Psoas muscle (tissue), 8 donors: Measurements from ENCODE around the gene HES3. TPM values are rescaled to one million over a fixed set of nuclear protein-coding genes. Genes with fewer than 3 reads are reported as not detected.

ENCODE experiments used
- ATAC-seq, 4 donors: fragments of 200-7000 bp; cut with Tn5 transposase; one replicate each; pipeline ENCODE4 v1.9.1; 2020; ENCODE audit warnings: moderate library complexity in 3 of 4, mild to moderate bottlenecking in 2 of 4
- DNase-seq, 2 donors: peaks; one replicate each; pipeline ENCODE4 v3.0.0-alpha.2; 2020
- H3K27ac ChIP-seq: fragments of 200-600 bp; one replicate; pipeline ENCODE4 v1.8.0; 2022
- H3K27me3 ChIP-seq, 3 donors: fragments of 200-600 bp in 1 of 3; one replicate each; pipeline versions ENCODE4 v1.6.1 to v1.8.0; 2013 to 2022; ENCODE audit warnings: low read length in 2 of 3, mild to moderate bottlenecking in 2 of 3, moderate library complexity in 1 of 3; ENCODE audit not compliant: insufficient read depth in 3 of 3
- H3K36me3 ChIP-seq, 2 donors: fragments of 200-600 bp in 1 of 2; one replicate each; pipeline versions ENCODE4 v1.6.1 to v1.8.0; 2013 to 2022; ENCODE audit warnings: low read depth in 1 of 2, mild to moderate bottlenecking in 1 of 2, moderate library complexity in 1 of 2; ENCODE audit not compliant: insufficient read depth in 1 of 2
- H3K4me1 ChIP-seq: fragments of 200-600 bp; one replicate; pipeline ENCODE4 v1.8.0; 2022
- H3K4me3 ChIP-seq: fragments of 200-600 bp; one replicate; pipeline ENCODE4 v1.8.0; 2022; ENCODE audit warnings: mild to moderate bottlenecking
- H3K9me3 ChIP-seq: fragments of 200-600 bp; one replicate; pipeline ENCODE4 v1.8.0; 2022
- WGBS, 3 donors: extraction: QIAGEN DNeasy Blood & Tissue Kit; methylation state at CpG; one replicate each; pipeline versions ENCODE4 v1.1.6 to v1.1.7; 2013; 5-methylcytosine and 5-hydroxymethylcytosine counted together
- intact Hi-C, 2 donors: fragments of 100-400 bp; cut with DNase I; formaldehyde crosslinking; loops; one replicate each; pipeline versions ENCODE4 v1.11.0 to v1.14.2; 2022
- polyA plus RNA-seq, 3 donors: library from polyadenylated mRNA; stranded (reverse); fragments of 200-250 nt; gene quantifications; one replicate each; pipeline ENCODE4 v1.2.3, GENCODE V29; 2013
- total RNA-seq, 4 donors: library from RNA; stranded (reverse); fragmentation: NEBNext Ultra II Directional in 2 of 4; extraction: Animal tissue kit (Norgen Biotek cat#: 25700) in 2 of 4; gene quantifications; one replicate each; pipeline versions ENCODE4 v1.2.1 to v1.2.4, GENCODE V29; 2021 to 2023
- TF ChIP-seq, protein P1 (sequence below): fragments of 200-600 bp; IDR thresholded peaks from one replicate; pipeline ENCODE4 v1.8.0; 2022; ENCODE audit warnings: antibody characterized with exemption
- donor health status: healthy with polysubstance abuse.
- donor health status: DM: no; HTN: no; CAD: no; lungs with moderate emphysema.
- donor health status: Bipolar disorder and iron deficiency.
- donor health status: healthy.
- donor health status: DM: yes; HTN: yes; CAD: no.
- donor health status: DM: no; HTN: no; CAD: no.
- donor health status: DM: no; HTN: no; CAD: no.
- donor health status: DM: yes; HTN: yes; CAD: no.

The HES3 gene
- total and polyA plus RNA-seq, 7 donors: not detected

DNA sequence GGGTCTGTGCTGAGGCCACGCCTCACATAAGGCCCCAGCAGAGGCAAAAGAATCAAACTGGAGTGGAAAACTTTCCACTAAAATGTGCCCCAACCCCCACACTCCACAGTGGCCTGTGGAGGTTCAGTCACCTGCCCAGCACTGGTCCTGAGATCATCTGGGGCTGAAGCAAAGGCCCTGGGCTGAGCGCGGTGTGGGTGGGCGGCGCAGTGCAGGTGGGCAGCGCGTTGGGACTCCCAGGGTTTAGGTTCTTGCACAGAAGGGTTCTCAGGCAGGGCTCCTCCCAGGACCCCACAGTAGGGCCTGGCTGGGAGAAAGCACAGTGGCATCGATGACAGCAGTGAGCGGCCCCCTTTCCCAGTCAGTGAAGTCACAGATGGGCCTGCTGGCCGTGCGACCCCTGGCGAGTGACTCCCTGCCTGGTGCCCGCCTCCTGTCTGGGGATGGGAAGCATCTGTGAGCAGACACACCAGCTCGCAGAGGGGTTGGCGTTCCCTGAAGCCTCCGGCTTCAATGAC is 30.7 kb downstream of the HES3 start:
- TF ChIP-seq, protein P1, sequence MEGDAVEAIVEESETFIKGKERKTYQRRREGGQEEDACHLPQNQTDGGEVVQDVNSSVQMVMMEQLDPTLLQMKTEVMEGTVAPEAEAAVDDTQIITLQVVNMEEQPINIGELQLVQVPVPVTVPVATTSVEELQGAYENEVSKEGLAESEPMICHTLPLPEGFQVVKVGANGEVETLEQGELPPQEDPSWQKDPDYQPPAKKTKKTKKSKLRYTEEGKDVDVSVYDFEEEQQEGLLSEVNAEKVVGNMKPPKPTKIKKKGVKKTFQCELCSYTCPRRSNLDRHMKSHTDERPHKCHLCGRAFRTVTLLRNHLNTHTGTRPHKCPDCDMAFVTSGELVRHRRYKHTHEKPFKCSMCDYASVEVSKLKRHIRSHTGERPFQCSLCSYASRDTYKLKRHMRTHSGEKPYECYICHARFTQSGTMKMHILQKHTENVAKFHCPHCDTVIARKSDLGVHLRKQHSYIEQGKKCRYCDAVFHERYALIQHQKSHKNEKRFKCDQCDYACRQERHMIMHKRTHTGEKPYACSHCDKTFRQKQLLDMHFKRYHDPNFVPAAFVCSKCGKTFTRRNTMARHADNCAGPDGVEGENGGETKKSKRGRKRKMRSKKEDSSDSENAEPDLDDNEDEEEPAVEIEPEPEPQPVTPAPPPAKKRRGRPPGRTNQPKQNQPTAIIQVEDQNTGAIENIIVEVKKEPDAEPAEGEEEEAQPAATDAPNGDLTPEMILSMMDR: no peak
- Histone ChIP-seq H3K36me3 (no peaks in the 10 kb centered on the region), H3K27ac (no peak overlapping the region), H3K9me3 (no peaks in the 10 kb centered on the region), H3K4me1 (peaks cover 11% of the 10 kb centered on the region), H3K27me3 (no peaks in the 10 kb centered on the region), H3K4me3 (no peak overlapping the region)
- intact Hi-C loops: no loop called here
- 95 to 96% (median 96%) methylated on average over 16 of the region's 16 CpGs for WGBS, 3 donors
- ATAC-seq: no peak
- DNase-seq: no peak

DNA sequence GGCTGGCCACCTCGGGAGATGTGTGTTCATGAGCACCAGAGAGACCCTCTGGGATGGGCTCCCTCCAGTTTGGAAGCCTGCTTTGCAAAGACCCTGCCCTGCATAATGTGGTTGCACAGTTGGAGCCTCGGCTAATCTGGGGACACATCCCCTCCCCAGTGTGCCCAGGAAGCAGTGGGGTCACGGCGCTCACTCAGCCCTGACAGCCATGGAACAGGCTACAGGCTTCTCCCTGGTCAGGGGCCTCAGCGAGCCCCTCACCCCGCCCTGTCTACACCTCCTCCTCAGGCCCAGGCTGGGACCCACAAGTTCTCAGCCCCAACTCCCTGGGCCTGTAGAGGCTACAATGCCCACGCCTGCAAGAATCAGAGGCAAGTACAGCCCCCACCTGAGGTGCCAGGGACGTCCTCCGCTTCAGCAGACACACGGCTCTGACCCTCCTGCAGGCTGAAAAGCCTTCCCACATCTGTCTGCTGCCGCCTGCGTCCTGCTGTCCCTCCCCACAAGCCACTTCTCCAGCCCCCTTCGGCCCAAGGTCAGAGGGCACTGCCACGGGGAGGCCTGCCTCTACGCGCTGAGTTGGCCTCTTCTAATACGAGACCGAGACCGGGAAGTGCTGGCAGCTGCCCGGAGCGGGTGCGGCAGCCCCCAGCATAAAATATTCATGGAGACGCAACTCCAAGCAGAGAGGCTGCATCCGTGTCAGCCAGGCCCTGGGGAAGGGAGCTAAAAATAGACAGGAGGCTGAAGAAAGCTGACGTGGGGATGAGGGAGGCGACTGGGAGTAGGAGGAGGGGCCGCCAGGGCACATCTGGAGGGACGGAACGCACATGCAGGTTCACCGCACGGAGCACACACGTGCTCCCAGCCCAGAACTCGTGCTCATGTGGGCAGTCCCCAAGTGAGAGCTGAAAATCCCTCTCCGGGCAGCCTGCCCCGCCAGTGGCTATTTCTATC is 32.1 kb downstream of the HES3 start:
- intact Hi-C loops: no loop called here
- peaks cover 11% of the 10 kb centered on the region for H3K4me1 ChIP-seq
- ATAC-seq (peak; percentile 78 to 96 (median 87)), DNase-seq (peak; percentile 60 to 86)
- TF ChIP-seq, protein P1: no peak
- no peaks in the 10 kb centered on the region for H3K27me3 ChIP-seq
- peak overlapping the region; percentile 55 for H3K27ac ChIP-seq
- 31 to 33% (median 33%) methylated on average over 35 of the region's 35 CpGs for WGBS, 3 donors
- no peaks in the 10 kb centered on the region for H3K36me3 ChIP-seq
- H3K9me3 ChIP-seq: no peaks in the 10 kb centered on the region
- peak overlapping the region; percentile 22 for H3K4me3 ChIP-seq

DNA sequence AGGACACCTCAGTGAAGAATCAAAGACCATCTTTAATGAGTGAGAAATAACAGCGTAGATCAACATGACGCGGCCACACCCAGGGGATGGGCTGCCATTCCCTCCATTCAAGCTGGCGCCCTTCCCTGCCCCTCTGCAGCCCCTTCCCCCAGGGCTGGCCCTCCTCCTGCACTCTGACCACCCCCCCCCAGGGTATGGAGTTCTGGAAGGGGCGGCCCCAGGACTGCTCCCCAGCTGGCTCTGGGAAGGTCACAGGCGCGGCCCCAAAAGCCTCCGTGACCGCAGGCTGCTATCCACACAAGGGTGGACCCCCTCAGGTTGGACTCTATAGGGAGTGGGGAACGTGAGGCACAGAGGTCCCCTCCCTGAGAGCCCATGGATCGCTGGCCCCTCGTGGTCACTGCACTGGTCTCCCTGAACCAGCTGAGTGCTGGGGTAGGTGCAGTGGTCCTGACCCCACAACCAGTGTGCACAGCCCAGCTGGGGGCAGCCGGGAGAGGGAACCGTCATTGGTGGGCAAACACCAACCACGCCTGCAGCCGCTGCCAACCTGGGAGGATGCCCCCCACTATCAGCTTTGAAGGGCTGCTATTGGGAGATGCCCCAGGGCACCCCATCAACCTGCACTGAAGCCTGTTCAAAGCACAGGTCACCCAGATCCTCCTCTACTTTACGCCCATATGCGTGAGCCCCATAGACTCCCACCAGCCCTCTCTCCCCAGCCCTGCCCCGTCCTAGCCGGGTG is 33.0 kb downstream of the HES3 start:
- peak in 1 of 4 donors; percentile 4 for ATAC-seq

DNA sequence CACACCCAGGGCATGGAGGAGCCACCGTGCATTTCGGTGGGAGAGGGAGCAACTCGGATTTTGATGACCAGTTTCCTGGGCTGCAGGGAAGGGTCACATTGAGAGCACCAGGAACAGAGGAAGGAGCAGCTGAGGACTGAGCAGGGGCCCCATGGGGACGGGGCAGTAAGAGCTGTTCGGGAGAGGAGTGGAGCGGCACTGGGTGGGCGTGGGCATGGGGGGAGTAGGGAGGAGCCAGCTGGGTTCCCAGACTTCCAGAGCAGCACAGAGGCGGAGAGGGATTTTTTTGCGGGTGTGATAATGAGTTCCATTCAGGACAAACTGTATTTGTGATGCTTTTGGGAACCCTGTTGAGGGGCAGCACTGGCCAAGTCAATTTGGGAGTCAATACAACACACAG is 34.3 kb downstream of the HES3 start:
- H3K27ac ChIP-seq: no peak overlapping the region
- no peak overlapping the region for H3K4me3 ChIP-seq
- H3K4me1 ChIP-seq: peaks cover 11% of the 10 kb centered on the region
- H3K9me3 ChIP-seq: no peaks in the 10 kb centered on the region
- no peak for DNase-seq
- no peak for ATAC-seq
- 76 to 85% (median 81%) methylated on average over 9 of the region's 9 CpGs for WGBS, 3 donors
- intact Hi-C loops: no loop called here
- H3K36me3 ChIP-seq: no peaks in the 10 kb centered on the region
- H3K27me3 ChIP-seq: no peaks in the 10 kb centered on the region
- TF ChIP-seq, protein P1: no peak

More for the DNA sequence above, 33.0 kb downstream of the HES3 start:
- H3K27me3 ChIP-seq: no peaks in the 10 kb centered on the region
- DNase-seq: no peak
- H3K36me3 ChIP-seq: no peaks in the 10 kb centered on the region
- H3K4me1 ChIP-seq: peaks cover 11% of the 10 kb centered on the region
- H3K27ac ChIP-seq: no peak overlapping the region
- intact Hi-C loops: no loop called here
- H3K9me3 ChIP-seq: no peaks in the 10 kb centered on the region
- H3K4me3 ChIP-seq: no peak overlapping the region
- TF ChIP-seq, protein P1: no peak
- 82 to 85% (median 82%) methylated on average over 20 of the region's 20 CpGs for WGBS, 3 donors
